GM23248 (cell line): ENCODE results near the gene DOCK10.
"Not testable (repeated sequence)": the region's sequence is repeated elsewhere in the genome, so short reads cannot be mapped to it uniquely, and the experiment has no call there.

Source experiments
- EZH2 ChIP-seq: fragments of 200-600 bp; sonication (generic); IDR thresholded peaks from 2 replicates; pipeline ENCODE4 v1.6.1; 2018; ENCODE audit warnings: antibody characterized with exemption, mild to moderate bottlenecking; ENCODE audit not compliant: insufficient read depth, poor library complexity, severe bottlenecking
- EZH2phosphoT487 ChIP-seq: fragments of 200-600 bp; sonication (generic); IDR thresholded peaks from 2 replicates; pipeline ENCODE4 v1.6.1; 2018; ENCODE audit warnings: antibody characterized with exemption, moderate library complexity, mild to moderate bottlenecking, low read depth; ENCODE audit not compliant: insufficient read depth

DNA sequence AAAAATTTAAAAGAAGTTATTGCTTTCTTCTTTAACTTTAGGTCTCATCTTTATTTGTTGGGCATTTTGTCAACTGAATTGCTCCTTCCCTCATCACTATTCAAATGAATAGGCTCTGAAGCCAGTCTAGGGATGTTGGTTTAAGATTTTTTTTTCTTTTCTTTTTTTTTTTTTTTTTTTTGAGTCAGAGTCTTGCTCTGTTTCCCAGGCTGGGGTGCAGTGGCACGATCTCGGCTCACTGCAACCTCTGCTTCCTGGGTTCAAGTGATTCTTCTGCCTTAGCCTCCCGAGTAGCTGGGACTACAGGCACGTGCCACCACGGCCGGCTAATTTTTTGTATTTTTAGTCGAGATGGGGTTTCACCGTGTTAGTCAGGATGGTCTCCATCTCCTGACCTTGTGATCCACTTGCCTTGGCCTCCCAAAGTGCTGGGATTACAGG, 98.6 kb downstream of the DOCK10 start:
- not testable (repeated sequence) for TF ChIP-seq EZH2, EZH2phosphoT487
